ACC112 (cell line): ENCODE data around the gene FOSL2.
A peak's percentile ranks its signal among the peaks of the same experiment; 100 is the strongest.

Source experiments
- H2AFZ ChIP-seq: fragments of 200-600 bp; sonication (generic); one replicate; pipeline ENCODE4 v1.6.0; 2017; ENCODE audit warnings: antibody characterized with exemption, low read length; ENCODE audit not compliant: unreplicated experiment
- H3K27ac ChIP-seq: fragments of 200-600 bp; sonication (generic); 2 replicates; pipeline ENCODE4 v1.5.1; 2014; ENCODE audit warnings: low read depth, mild to moderate bottlenecking, antibody characterized with exemption, low read length, moderate library complexity
- H3K27me3 ChIP-seq: fragments of 200-600 bp; sonication (generic); 2 replicates; pipeline ENCODE4 v1.6.1; 2014; ENCODE audit warnings: mild to moderate bottlenecking, antibody characterized with exemption, low read length, moderate library complexity, mixed read lengths; ENCODE audit not compliant: insufficient read depth
- H3K36me3 ChIP-seq: fragments of 200-600 bp; sonication (generic); 2 replicates; pipeline ENCODE4 v1.6.1; 2016; ENCODE audit warnings: mild to moderate bottlenecking, antibody characterized with exemption, low read length, moderate library complexity, mixed read lengths; ENCODE audit not compliant: insufficient read depth
- H3K4me1 ChIP-seq: fragments of 200-600 bp; sonication (generic); one replicate; pipeline ENCODE4 v1.6.1; 2016; ENCODE audit warnings: low read length, mixed read lengths; ENCODE audit not compliant: insufficient read depth, unreplicated experiment, control insufficient read depth
- H3K4me3 ChIP-seq: fragments of 200-600 bp; sonication (generic); 2 replicates; pipeline ENCODE4 v1.5.1; 2014; ENCODE audit warnings: mild to moderate bottlenecking, low read depth, low read length
- H3K79me2 ChIP-seq: fragments of 200-600 bp; sonication (generic); one replicate; pipeline ENCODE4 v1.6.0; 2016; ENCODE audit warnings: low read length; ENCODE audit not compliant: control insufficient read depth, unreplicated experiment, insufficient read depth

The FOSL2 gene

DNA sequence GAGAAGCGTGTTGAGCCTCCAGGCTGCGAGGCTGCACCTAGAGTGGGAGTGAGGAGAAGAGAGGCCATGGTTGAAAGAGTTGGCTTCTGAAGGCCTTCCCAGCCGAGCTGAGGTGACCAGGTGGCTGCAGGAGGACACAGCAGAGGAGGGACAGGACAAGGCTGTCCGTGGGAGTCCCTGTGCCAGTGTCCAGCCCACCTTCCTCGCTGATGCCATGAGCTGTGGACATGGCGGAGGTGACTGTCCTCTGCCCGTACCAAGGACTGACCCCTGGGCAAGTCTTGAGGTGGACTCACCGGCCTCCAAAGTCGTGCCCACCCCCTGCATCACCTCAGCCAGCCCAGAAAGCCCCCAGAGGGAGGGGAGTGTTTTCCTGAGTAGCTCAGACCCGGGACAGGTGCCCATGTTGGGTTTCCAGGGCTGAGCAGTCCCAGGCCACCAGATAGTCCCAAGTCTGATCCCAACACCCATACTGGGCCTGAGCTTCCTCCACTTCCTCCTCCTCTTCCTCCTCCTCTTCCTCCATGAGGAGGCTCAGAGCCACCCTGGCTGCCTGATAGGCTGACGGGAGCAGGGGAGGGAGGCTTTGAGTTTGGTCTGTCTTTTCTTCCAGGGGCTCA, 43.0 kb upstream of the FOSL2 start:
- Histone ChIP-seq H3K4me1 (no peaks in the 10 kb centered on the region), H3K4me3 (no peak overlapping the region), H2AFZ (no peak overlapping the region), H3K27ac (no peak overlapping the region), H3K27me3 (no peaks in the 10 kb centered on the region), H3K79me2 (no peaks in the 10 kb centered on the region), H3K36me3 (no peaks in the 10 kb centered on the region)

DNA sequence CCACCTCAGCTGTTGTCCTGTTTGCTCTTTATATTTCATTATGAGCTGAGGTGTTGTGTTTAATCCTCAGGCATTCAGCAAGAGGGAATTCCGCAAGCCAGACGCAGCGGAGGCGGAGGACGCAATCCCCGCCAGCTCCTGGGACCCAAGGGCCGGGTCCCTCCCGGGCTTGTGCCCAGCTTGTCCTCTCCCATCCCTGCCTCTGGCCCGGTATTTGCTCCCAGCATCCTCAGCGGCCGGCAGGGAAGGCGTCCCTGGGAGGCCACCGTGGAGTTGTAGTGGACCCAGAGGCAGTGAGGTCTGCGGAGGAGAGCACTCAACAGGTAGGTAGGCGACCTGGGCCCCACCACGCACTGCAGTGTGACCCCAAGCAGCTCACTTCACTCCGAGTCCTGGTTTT, 42.5 kb upstream of the FOSL2 start:
- H3K27me3 ChIP-seq: no peaks in the 10 kb centered on the region
- H2AFZ ChIP-seq: no peak overlapping the region
- peaks cover 1% of the 10 kb centered on the region for H3K4me1 ChIP-seq
- H3K27ac ChIP-seq: no peak overlapping the region
- no peak overlapping the region for H3K4me3 ChIP-seq
- no peaks in the 10 kb centered on the region for H3K36me3 ChIP-seq
- H3K79me2 ChIP-seq: no peaks in the 10 kb centered on the region

DNA sequence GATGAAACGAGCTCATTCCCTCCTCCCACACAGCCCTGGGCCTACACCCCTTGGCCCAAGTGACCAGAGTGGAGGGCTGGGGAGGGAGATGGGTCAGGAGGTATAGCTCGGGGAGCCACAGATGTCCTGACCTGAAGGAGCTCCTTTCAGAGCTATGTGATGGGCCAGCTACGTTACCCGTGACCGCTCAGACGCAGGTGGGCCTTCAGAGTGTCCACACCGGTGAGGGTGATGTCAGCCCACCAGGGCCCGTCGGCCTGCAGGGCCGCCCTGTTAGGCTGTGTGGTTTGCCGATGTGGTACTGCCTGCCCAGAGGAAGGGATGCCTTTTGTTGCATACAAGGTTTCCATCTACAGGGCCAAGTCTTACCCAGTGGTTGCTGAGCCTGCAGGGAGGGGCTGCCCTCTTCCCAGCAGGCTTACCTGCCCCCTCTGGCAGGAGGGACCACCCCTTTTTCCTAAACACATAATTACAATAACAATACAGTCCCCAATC, 41.8 kb upstream of the FOSL2 start:
- no peak overlapping the region for H3K4me3 ChIP-seq

DNA sequence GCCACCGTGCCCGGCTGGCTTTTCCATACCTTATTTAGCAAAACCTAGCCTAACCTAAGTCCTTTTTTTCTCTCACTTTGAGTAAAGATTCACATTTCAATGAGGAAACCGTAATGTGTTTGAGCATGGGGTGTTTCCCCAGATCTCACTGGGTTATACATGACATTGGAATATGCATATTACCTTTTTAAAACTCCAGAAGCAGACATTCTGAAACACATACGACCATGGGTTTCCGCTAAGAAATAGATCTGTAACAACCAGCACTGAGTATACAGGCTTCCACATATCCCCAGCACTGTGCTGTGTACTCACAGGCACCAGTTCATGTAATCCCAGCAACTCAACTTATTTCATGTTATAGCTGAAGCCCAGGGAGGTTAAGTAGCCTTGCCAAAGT, 41.0 kb upstream of the FOSL2 start:
- Histone ChIP-seq H3K27me3 (no peaks in the 10 kb centered on the region), H3K27ac (no peak overlapping the region), H3K4me3 (no peak overlapping the region), H2AFZ (no peak overlapping the region), H3K79me2 (no peaks in the 10 kb centered on the region), H3K36me3 (no peaks in the 10 kb centered on the region), H3K4me1 (peaks cover 16% of the 10 kb centered on the region)

More for the DNA sequence above, 41.8 kb upstream of the FOSL2 start:
- Histone ChIP-seq H3K36me3 (no peaks in the 10 kb centered on the region), H3K27ac (no peak overlapping the region), H2AFZ (no peak overlapping the region), H3K4me1 (peaks cover 8% of the 10 kb centered on the region), H3K79me2 (no peaks in the 10 kb centered on the region), H3K27me3 (no peaks in the 10 kb centered on the region)

DNA sequence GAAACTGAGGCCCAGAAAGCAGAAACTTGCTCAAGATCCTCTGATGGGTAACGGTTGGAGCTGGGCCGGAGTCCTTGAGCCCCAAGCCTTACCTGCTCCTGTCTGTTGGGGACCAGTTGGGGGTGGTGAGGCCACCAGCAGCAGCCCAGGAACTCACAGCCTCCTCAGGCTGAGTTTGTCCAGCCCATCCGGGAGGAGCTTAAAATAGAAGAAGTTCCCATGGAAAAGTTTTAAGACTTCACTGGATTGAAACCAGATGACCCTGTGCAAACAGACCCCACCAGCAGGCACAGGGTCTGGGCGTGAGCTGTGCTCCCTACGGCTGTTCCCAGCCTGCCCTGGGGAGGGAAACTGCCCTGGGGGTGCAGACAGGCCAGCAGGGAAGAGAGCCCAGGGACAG, 40.6 kb upstream of the FOSL2 start:
- Histone ChIP-seq H3K27ac (no peak overlapping the region), H2AFZ (no peak overlapping the region), H3K4me1 (peaks cover 18% of the 10 kb centered on the region), H3K36me3 (no peaks in the 10 kb centered on the region), H3K79me2 (no peaks in the 10 kb centered on the region), H3K27me3 (no peaks in the 10 kb centered on the region), H3K4me3 (no peak overlapping the region)

DNA sequence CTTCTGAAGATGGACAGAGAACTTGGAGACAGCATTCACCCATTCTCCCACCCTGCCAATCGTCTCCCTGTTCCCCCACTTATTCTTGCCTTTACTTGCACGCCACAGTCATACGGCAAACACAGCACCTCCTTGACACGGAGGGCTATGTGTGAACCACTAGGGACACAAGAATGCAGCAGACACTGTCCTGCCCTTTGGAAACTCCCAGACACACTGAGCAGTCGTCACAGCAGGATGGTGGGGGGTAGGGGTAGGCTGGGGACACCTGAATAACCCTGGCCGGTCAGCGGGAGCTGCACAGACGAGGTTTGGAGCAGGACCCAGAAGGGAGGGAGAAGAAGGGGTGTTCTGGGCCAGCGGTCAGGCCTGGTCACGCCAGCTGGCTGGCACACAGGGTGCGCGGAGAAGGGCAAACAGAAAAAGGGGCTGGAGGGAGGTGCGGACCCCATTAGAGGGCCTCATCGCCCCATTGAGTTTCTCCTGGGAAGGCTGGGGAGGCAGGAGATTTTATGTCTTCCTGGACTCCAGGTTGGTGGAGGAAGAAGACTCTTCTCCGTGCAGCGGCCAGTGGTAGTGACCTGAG, 40.0 kb upstream of the FOSL2 start:
- Histone ChIP-seq H3K79me2 (no peaks in the 10 kb centered on the region), H3K4me3 (no peak overlapping the region), H3K27ac (no peak overlapping the region), H3K27me3 (no peaks in the 10 kb centered on the region), H2AFZ (no peak overlapping the region), H3K36me3 (no peaks in the 10 kb centered on the region), H3K4me1 (peaks cover 18% of the 10 kb centered on the region)

DNA sequence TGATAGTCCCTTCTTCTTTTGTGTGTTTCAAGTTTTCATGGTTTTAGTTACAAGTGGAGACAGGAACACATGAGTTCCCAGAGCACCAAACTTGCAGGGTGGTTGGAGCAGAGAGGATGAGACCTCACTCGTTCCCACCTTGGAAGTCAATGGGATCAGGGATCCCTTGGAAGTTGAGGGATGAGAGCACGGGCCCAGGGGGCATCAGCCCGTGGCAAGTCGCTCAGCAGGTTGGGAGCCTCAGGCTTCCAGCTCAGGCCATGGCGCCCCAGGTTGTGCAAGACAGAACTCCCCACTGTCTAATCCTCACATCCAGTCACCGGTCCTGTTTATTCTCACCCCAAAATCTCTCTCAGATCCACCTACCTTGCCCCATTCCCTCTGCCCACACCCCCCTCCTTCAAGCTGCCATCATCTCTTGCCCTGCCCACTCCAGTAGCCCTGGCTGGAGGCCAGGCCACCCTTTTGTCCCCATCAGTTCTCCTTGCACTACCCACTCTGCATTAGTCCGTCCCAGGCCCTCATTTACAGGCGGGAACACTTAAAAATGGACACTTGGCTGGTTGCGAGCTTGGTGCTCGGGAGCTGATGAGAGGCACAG, 37.6 kb upstream of the FOSL2 start:
- Histone ChIP-seq H3K4me1 (peaks cover 18% of the 10 kb centered on the region), H2AFZ (no peak overlapping the region), H3K27ac (peak overlapping the region; percentile 63; the same call in 1 of the 2 replicates)

DNA sequence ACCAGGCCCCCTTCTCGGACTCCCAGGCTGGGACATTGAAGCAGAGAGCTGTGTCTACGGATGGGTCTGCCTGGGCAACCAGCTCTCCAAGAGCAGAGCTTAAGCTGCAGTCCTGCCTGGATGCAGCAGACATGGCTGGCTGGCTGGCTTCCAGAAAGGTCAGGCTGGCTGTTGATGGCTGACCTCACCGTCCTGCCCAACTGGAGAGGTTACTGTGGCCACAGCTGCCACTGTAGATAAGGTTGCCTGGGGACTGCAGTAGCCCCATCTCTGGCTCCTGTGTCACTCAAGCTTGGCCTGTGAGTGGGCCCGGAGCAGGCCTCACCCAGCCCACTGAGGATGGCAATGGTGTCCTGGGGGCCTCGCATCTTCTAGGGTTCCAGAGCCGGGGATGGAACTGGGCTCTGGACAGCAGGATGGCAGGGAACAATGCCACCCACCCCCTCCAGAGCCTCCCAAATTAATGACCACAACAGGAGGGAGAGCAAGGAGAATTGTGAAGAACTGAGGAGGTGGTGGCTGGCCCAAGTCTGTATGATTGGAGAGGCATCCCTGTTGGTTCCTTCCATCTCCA, 37.0 kb upstream of the FOSL2 start:
- Histone ChIP-seq H3K36me3 (no peaks in the 10 kb centered on the region), H3K27ac (peak overlapping the region; percentile 63; the same call in 1 of the 2 replicates), H2AFZ (peak overlapping the region; percentile 70), H3K27me3 (no peaks in the 10 kb centered on the region), H3K4me1 (peaks cover 22% of the 10 kb centered on the region), H3K79me2 (no peaks in the 10 kb centered on the region), H3K4me3 (no peak overlapping the region)

More for the DNA sequence above, 37.6 kb upstream of the FOSL2 start:
- Histone ChIP-seq H3K27me3 (no peaks in the 10 kb centered on the region), H3K4me3 (no peak overlapping the region), H3K36me3 (no peaks in the 10 kb centered on the region), H3K79me2 (no peaks in the 10 kb centered on the region)

DNA sequence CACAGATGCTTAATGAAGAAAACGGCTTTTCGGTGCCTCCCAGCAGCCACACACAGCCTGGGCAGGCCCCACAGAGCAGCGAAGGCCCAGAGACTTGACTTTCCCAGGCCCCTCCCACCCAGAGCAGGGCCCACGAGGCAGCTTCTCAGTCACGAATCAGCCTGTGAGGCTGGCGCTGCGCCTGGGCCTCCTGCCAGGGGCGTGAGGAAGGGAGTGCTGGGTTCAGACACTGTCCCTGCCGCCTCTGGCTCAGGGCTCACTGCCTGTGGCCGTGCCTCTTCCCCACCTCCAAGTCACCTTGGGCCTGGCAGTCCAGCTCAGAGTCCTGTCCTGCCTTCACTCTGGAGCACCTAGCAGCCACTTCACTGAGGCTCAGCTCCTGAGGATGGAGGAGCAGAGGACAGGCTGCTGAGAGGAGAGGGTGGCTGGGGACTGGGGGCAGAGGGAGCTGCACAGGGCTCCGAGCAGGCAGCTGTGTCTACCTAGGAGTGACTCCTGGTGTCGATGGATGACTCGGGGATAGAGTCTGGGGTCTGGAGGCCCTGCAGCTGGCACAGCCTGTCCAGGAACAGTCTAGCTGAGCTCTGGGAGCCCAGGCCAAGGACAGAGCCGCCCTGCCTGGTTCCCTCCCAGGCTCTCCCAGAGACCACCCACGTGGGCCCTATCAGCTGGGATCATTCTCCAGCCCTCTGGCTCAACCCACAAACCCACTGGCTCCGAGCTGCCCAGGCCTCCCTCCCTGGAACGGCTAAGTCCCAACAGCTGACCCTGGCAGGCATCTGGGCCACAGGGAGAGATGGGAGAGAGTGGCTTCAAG, 36.4 kb upstream of the FOSL2 start:
- H3K36me3 ChIP-seq: no peaks in the 10 kb centered on the region
- H3K79me2 ChIP-seq: no peaks in the 10 kb centered on the region
- H3K27ac ChIP-seq: peak overlapping the region; percentile 63; the same call in 1 of the 2 replicates
- H3K27me3 ChIP-seq: no peaks in the 10 kb centered on the region
- H2AFZ ChIP-seq: peak overlapping the region; percentile 70
- H3K4me1 ChIP-seq: peaks cover 29% of the 10 kb centered on the region
- no peak overlapping the region for H3K4me3 ChIP-seq

DNA sequence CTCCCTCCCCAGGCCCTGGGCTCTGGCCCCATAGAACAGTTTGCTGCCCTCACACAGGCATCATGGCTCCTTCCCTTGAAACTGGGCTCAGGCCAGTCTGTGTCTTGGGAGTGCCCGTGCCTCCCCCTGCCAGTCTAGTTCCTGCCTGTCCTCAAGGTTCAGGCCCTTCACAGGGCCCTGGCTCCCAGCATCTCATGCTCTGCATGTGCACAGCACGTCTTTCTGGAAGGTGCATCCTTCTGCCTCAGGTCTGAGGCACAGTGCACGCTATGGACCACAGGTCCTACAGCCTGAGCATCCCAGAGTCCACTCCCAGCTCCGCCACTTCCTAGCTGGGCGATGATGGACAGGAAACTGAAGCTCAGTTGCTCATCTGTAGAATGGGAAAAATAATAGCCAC, 35.6 kb upstream of the FOSL2 start:
- H3K36me3 ChIP-seq: no peaks in the 10 kb centered on the region
- no peaks in the 10 kb centered on the region for H3K27me3 ChIP-seq
- no peaks in the 10 kb centered on the region for H3K79me2 ChIP-seq
- H3K4me1 ChIP-seq: peaks cover 33% of the 10 kb centered on the region
- no peak overlapping the region for H3K27ac ChIP-seq
- H3K4me3 ChIP-seq: no peak overlapping the region
- no peak overlapping the region for H2AFZ ChIP-seq
